ENCODE results near the gene CCDC117.

Gene CCDC117

DNA sequence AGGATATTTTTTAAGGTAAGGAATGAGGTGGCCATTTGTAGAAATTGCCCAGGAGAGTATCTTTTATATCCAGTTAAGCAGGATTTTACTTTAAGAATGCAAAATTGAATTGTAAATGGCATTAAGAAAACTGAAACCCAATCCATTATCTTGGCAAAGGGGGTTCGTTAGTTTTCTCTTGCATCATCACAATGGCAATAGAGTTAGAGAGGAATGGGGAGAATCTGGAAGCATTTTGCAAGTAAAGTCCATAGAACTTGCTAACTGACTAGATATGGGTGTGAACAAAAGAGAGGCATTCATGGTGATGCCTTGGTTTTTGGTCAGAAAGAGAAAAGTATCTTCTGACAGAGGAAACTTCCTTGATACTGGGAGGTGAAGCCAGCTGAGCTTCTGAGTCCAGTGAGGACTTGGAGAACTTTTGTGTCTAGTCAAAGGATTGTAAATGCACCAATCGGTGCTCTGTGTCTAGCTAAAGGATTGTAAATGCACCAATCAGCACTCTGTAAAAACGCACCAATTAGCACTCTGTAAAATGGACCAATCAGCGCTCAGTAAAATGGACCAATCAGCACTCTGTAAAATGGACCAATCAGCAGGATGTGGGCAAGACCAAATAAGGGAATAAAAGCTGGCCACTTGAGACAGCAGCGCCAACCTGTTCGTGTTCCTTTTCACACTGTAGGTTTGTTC is 3.6 kb upstream of the CCDC117 start:
- H3K27ac ChIP-seq: no peak overlapping the region
- no peak overlapping the region for H3K4me3 ChIP-seq

DNA sequence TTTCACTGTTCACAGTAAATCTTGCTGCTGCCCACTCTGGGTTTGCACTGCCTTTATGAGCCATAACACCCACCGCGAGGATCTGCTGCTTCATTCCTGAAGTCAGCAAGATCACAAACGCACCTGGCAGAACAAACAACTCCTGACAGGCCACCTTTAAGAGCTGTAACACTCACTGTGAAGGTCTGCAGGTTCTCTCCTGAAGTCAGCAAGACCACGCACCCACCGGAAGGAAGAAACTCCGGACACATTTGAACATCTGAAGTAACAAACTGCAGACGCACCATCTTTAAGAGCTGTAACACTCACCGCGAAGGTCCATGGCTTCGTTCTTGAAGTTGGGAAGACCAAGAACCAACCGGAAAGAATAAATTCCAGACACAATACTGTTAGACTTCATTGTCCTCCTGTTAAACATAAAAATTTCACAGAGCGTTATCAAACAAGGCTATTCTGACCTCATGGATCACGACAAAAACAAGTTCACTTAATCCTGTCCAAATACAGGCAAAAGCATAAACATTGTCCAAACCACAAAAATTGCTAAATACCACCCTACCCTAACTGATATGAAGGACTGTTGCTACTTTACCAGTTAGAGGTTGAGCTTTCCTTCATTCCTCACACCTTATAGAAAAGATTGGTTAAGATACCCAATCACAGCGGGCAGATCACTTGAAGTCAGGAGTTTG is 3.0 kb upstream of the CCDC117 start:
- H3K27ac ChIP-seq: no peak overlapping the region
- H3K4me3 ChIP-seq: no peak overlapping the region

DNA sequence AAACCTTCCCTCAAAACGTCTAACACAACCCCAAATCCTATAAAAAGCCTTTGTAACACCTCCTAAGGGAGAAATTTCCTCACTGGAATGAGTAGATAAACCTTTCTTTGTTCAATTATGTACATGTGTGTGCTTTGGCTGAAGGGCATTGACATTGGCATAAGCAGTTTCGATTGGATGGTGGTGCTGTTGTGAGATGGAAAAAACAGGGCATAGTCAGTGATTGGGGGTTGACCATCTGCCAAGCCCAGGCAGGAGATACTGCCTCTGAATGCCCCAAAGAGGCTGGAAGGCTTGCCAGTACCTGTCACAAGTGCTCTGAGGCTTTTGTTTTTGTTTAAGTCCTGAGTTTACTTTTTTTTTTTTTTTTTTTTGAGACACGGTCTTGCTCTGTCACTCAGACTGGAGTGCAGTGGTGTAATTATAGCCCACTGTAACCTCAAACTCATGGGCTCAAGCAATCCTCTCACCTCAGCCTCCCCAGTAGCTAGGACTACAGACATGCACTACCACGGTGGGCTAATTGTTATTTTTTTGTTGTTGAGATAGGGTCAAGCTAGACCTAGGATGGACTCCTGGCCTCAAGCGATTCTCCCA is 1.2 kb upstream of the CCDC117 start:
- Histone ChIP-seq H3K27ac (peak overlapping the region in 1 of 21 experiments; percentile 46), H3K4me3 (peak overlapping the region in 1 of 7 experiments; percentile 7)

DNA sequence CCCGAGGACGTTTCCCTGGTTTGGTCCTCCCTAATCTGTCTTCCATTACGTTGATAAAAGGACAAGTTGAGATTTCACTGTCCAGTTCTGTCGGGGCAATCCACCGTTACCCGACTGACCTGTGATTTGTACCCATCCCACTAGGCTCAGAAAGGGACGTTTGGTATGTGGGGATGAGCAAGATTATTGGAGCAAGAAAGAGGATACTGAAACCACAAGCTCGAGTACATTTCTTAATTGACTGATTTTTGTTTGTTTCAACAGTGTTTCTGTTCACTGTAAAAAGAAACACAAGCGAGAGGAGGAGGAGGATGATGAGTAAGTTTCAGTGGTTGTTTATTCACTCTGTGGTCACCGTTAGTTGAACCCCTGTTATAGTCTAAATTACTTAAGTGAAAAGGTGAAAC is 969 bp downstream of the CCDC117 start:
- Histone ChIP-seq H3K4me3 (peak overlapping the region; percentile 78 to 94 (median 90)), H3K27ac (peak overlapping the region in 20 of 21 experiments; percentile 86 to 100 (median 97))

DNA sequence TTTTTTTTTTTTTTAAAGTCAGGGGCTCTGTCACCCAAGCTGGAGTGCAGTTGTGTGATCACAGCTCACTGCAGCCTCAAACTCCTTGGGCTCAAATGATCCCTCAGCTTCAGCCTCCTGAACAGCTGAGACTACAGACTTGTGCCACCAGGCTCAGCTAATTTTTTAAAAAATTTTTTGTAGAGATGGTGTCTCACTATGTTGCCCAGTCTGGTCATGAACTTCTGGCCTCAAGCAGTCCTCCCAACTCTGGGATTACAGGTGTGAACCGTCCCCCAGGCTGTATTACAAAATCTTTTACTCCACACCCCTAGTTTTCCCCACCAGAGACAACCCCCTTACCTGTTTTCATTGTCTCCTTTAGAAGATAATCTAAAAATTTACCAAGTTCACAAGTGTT is 1.9 kb downstream of the CCDC117 start:
- H3K27ac ChIP-seq: peak overlapping the region in 1 of 21 experiments; percentile 35
- no peak overlapping the region for H3K4me3 ChIP-seq

DNA sequence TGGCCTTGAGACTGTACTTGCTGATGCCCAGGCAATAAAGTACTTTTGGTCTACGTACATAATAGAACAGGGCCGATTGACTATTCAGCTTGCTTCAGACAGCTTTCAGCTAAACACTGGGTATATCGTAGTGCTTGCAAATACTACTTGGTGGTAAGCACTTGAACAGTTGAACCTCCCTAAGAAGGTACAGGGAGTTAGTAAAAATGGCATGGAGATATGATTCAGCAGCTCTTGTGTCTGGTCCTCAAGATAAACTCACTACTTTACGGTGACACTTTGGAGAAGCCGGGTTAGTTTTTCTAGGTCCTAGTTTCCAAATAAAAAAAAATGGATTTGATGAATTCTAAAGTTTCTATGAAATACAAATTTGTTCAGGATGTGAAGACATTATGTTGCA is 7.3 kb downstream of the CCDC117 start:
- no peak overlapping the region for H3K27ac ChIP-seq
- no peak overlapping the region for H3K4me3 ChIP-seq

DNA sequence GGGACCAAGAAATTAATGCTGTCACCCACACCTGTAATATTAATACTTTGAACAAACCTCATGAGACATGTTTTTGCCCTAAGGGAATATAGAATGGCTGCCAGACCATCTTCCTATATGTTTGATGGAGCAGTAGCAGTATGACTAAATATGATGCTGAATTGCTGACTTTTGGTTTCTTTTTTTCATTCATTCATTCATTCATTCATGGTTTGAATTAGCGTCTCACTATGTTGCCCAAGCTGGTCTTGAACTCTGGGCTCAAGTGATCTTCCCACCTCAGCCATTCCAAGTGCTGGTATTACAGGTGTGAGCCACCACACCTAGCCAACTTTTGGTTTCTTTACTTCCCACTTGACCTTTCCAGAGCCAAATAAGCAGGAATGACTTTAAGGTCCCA is 7.8 kb downstream of the CCDC117 start:
- Histone ChIP-seq H3K4me3 (no peak overlapping the region), H3K27ac (no peak overlapping the region)

DNA sequence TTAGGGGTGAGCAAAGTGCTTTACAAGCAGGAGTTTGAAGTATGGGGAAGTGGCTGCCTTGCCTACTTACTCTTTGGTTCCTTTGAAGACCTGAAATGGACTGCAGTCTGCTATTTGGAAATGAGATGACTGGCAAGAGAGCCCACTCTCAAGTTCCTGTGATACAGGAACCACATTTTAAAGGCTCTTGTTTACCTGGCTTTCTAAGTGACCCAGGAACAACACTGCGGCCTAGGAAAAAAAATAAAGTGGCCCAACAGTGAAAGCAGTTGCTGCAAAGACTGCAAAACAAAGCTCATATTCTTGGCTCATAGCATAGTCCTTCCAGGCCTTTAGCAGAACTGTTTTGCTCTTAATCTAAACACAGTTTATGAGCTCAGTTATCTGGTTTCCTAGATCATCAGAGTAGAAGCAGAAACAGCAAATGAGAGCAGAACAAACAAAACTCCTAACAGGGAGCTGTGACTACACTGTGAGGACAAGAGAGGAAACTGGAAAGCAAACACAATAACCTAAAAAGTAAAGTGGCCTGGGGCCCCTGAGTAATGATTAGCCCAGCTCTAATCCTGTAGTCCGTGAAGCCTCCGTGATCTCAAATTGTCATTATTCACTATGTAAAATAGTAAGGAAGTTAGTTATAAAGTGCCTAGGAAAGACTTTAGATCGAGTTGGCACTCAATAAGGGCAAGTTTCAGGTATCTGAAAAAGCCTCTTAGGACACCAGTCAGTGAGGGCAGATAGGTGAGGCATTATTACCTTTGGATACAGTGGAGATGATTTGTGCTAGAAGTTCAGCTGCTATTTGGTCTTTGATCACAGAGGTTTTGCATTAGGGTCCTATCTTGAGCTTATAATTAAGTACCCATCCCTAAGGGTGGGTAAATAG is 11.5 kb downstream of the CCDC117 start:
- H3K27ac ChIP-seq: no peak overlapping the region
- no peak overlapping the region for H3K4me3 ChIP-seq

DNA sequence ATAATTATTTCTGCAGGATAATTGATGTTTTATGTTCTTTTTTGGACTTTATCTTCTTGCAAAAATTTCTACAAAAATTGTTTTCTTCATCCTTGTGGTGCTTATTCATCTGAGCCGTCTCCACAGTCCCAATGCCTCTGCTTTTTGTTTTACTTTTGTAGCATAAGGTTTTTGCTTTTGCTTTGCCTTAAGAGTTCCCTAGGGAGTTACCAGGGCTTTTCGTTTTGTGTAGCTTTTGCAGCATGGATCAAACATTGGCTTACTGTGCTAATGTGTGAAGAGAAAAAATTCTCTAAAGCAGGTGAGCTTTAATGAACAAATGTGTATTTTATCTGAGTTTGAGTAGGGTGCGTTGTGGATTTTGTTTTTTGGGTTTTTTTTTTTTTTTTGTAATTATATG is 16.1 kb downstream of the CCDC117 start:
- no peak overlapping the region for H3K27ac ChIP-seq
- no peak overlapping the region for H3K4me3 ChIP-seq

DNA sequence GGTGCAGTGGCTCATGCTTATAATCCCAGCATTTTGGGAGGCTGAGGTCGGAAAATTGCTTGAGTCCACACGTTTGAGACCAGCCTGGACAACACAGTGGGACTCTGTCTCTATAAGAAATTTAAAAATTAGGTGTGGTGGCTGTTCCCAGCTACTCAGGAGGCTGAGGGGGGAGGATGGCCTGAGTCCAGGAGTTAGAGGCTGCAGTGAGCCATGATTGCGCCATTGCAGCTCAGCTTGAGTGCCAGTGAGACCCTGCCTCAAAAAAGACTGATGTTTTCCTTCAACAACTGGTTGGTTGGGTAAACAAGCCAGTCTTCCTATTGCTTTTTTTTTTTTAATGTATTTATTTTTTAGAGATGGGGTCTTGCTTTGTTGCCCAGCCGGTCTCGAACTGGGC is 18.6 kb downstream of the CCDC117 start:
- H3K4me3 ChIP-seq: no peak overlapping the region
- H3K27ac ChIP-seq: peak overlapping the region in 3 of 21 experiments; percentile 5 to 52 (median 11)

DNA sequence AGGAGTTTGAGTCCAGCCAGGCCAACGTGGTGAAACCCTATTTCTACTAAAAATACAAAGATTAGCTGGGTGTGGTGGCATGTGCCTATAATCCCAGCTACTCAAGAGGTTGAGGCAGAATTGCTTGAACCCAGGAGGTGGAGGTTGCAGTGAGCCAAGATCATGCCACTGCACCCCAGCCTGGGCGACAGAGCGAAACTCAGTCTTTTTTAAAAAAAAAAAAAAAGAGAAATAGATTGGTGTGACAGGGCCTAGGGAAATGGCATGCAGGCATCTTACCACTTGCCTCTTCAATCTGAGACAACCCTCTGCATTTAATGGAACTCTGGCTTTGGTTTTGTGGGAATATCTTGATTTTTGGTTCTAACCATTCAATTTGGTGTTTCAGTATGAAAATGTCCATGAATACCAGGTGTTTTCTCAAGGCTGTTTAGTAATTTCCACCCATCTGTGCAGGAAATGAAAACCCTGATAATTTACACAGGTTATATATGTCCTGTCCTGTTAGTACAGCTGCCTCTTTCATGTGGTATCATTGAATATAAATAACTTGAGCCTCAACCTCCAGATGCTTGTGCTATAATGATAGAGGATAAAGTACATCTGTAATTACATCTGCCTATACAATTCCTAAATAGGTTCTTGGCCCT is 19.5 kb downstream of the CCDC117 start:
- Histone ChIP-seq H3K27ac (peak overlapping the region in 2 of 21 experiments; percentile 19 to 52), H3K4me3 (no peak overlapping the region)

DNA sequence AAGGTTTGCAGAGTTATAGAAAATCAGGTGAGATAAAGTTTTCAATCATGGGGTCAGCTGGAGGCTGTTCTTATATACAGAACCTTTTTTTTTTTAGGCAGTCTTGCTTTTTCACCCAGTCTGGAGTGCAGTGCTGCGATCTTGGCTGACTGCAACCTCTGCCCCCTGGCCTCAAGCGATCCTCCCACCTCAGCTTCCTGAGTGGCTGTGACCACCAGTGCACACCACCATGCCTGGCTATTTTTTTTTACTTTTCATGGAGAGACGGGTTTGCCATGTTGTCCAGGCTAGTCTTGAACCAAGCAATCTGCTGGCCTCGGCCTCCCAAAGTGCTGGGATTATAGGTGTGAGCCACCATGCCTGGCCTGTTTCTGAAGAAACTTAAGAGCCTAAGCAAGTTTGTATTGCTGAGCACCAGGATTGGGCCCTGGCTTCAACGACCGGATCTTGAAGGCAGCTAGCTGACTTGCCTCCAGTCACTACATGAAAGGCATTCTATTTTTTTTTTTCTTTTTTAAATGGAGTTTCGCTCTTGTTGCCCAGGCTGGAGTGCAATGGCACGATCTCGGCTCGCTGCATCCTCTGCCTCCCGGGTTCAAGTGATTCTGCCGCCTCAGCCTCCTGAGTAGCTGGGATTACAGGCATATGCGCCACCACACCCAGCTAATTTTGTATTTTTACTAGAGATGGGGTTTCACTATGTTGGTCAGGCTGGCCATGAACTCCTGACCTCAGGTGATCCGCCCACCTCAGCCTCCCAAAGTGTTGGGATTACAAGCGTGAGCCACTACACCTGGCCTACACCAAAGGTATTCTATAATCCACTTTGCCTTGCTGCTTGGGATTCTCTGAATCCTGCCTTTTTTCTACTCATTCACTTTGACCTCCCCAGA is 20.2 kb downstream of the CCDC117 start:
- H3K27ac ChIP-seq: peak overlapping the region in 2 of 21 experiments; percentile 8 to 52
- no peak overlapping the region for H3K4me3 ChIP-seq

DNA sequence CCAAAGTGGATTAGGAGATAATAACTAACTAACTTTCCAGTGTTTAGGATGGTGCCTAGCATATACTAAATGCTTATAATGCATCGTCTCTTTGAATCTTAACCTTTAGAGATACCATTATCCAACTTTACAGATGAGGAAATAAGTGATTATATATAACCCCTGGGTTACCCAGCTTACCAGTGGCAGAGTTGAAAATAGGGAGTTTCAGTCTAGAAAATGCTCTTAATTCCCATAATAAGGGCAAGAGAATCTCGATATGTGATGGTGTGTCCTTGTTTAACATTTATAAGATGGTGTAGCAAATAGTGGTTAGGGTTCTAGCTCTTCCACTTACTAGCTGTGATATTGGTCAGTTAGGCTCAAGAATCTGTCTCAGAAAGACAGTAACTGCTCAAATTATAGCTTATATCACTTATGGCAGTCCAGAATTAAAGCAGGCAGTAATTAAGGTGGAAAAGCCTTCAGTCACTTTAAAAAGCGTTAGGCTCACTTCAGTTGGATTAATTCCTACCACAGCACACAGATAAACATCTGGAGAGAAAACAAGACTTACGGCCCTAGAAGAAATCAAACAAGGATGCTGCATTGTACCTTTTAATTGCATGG is 21.6 kb downstream of the CCDC117 start:
- H3K27ac ChIP-seq: peak overlapping the region in 1 of 21 experiments; percentile 13
- H3K4me3 ChIP-seq: no peak overlapping the region

DNA sequence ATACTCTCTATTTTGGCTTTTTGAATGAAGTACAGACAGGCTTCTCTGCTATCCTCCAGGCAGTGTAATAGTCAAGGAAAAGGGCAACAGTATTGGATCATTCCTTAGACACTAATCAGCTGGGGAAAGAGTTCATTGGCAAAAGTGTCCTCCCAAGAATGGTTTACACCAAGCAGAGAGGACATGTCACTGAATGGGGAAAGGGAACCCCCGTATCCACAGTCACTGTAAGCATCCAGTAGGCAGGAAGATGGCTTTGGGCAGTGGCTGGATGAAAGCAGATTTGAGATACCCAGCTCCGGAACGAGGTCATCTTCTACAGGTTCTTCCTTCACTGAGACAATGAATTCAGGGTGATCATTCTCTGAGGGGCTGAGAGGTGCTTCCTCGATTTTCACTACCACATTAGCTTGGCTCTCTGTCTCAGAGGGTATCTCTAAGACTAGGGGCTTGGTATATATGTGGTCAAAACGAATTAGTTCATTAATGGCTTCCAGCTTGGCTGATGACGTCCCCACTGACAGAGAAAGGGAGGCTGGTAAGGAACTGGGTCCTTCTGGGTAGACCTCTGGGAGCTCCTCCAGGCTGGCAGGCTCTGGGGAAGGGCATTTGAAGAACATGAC is 22.7 kb downstream of the CCDC117 start:
- Histone ChIP-seq H3K27ac (peak overlapping the region in 2 of 21 experiments; percentile 8 to 13), H3K4me3 (no peak overlapping the region)

DNA sequence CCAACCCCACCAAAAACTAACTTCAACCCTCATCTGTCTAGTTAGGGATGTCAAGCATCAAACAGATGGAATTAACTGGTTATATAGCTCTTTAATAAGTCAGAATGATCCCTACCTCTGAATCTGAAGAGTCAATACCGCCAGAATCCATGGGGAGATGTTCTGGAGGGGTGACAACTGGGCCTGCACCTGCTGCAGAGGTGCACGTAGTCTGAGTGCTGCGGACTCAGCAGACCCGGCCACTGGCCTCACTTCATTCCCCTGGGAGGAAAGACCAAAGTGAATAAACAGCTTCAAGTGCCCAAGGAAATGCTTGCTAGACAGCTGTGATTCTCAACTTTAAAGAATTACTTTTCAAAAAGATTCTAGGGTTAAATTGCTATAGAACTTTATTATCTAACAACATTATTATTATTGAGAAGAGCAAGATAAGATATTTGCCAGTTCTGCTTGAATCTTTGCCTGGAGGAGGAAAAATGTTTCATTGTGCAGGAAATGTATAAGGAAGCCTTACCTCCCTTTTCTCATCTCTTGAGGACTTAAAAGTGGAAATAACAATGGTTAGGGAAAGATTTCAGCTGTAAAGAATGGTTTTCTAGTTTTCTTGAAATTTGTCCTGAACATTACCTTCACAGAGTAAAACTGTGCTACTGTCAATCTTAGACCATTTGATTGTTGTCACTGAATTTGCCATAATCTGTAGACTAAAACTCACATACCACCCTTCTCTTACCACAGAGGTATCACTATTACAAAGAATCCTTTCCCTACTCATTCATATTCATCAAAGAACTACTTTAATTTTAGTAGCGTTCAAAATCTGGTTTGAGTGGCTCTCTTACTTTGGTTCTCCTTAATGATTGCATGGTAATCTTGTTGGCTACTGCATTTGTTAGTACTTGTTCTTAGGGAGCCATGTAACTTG is 23.7 kb downstream of the CCDC117 start:
- Histone ChIP-seq H3K27ac (peak overlapping the region in 3 of 21 experiments; percentile 9 to 34 (median 18)), H3K4me3 (no peak overlapping the region)

DNA sequence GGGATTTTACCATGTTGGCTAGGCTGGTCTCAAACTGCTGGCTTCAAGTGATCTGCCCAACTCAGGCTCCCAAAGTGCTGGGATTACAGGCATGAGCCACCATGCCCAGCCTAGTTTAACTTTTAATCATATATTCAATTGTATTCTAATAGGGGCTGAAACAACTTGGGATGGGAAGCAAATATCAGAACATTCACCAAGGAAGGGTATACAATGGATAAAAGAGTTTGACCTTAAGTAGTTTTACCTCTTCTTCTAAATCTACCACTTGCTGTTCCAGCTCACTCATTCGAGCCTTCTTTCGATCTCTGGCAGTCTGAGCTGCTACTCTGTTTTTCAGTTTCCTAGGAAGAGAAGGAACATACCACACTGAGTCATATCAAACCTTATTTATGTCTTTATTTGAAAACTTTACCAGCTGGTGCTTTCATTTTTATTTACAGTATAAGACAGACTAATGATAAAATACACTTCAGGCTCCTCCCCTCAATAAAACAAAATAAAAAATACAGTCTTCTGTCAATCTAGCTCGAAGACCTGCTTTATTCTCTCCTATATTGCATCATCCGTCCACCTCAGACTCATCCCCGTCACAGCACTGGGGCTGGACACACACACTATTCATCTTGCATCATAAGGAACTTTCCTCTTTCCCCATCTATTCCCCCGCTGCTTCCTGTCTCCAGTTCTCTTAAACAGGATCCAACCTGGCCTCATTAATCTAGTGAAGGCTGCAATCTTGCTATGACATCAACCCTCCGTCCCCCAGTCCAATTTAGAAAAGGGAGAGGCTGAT is 26.5 kb downstream of the CCDC117 start:
- H3K27ac ChIP-seq: peak overlapping the region; percentile 92 to 100 (median 100)
- H3K4me3 ChIP-seq: peak overlapping the region; percentile 71 to 100 (median 93)
